WERI-Rb-1 (cell line): Measurements from ENCODE around the gene WNT2B.

Experiments
- DNase-seq: peaks from one replicate; pipeline ENCODE4 v3.0.0-alpha.2; 2020
- H3K27ac ChIP-seq: fragments of 250-450 bp; sonication (Bioruptor Pico); 2 replicates; pipeline ENCODE4 v1.5.1; 2020; ENCODE audit warnings: mild to moderate bottlenecking, moderate library complexity
- H3K27me3 ChIP-seq: fragments of 250-450 bp; sonication (Bioruptor Pico); 2 replicates; pipeline ENCODE4 v1.5.1; 2021; ENCODE audit warnings: mild to moderate bottlenecking, low read depth, moderate library complexity; ENCODE audit not compliant: insufficient read depth, severe bottlenecking
- H3K36me3 ChIP-seq: fragments of 250-450 bp; sonication (Bioruptor Pico); 2 replicates; pipeline ENCODE4 v1.5.1; 2020; ENCODE audit warnings: mild to moderate bottlenecking, moderate library complexity
- H3K4me3 ChIP-seq: 2 replicates; pipeline ENCODE4 v1.5.1; 2011; ENCODE audit warnings: low read depth, mild to moderate bottlenecking, control low read depth, low read length
- H3K9me3 ChIP-seq: fragments of 250-450 bp; sonication (Bioruptor Pico); 2 replicates; pipeline ENCODE4 v1.5.1; 2021; ENCODE audit warnings: mild to moderate bottlenecking, moderate library complexity; ENCODE audit not compliant: severe bottlenecking
- TF ChIP-seq, protein P1 (sequence below): IDR thresholded peaks from 2 replicates; pipeline ENCODE4 v1.5.1; 2011; ENCODE audit warnings: low read depth, mild to moderate bottlenecking, control low read depth, inconsistent platforms, low read length

Gene WNT2B

DNA sequence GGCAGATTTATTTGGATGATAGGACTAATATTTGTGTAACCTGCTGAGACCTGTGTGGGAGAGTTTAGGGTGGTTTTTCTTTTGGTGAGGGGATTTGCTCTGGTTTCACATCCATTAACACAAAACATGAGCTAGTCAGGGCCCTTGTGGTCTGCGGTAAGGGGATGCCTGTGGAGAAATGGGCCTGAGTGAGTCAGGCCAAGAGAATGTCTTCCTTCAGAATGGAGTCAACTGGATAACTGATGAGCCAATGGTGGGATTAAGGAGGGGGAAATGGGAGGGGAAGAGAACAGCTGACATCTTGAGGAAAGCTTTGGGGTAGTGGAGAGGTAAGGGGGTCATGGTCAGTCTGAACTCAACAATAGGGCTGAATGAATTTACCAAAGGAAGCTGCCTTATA, 13.9 kb downstream of the WNT2B start:
- TF ChIP-seq, protein P1, sequence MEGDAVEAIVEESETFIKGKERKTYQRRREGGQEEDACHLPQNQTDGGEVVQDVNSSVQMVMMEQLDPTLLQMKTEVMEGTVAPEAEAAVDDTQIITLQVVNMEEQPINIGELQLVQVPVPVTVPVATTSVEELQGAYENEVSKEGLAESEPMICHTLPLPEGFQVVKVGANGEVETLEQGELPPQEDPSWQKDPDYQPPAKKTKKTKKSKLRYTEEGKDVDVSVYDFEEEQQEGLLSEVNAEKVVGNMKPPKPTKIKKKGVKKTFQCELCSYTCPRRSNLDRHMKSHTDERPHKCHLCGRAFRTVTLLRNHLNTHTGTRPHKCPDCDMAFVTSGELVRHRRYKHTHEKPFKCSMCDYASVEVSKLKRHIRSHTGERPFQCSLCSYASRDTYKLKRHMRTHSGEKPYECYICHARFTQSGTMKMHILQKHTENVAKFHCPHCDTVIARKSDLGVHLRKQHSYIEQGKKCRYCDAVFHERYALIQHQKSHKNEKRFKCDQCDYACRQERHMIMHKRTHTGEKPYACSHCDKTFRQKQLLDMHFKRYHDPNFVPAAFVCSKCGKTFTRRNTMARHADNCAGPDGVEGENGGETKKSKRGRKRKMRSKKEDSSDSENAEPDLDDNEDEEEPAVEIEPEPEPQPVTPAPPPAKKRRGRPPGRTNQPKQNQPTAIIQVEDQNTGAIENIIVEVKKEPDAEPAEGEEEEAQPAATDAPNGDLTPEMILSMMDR, result no peak
- Histone ChIP-seq H3K36me3 (peaks cover 7% of the 10 kb centered on the region; the same call in 1 of the 2 replicates), H3K4me3 (no peak overlapping the region), H3K27me3 (no peaks in the 10 kb centered on the region), H3K9me3 (no peaks in the 10 kb centered on the region), H3K27ac (no peak overlapping the region)
- no peak for DNase-seq

DNA sequence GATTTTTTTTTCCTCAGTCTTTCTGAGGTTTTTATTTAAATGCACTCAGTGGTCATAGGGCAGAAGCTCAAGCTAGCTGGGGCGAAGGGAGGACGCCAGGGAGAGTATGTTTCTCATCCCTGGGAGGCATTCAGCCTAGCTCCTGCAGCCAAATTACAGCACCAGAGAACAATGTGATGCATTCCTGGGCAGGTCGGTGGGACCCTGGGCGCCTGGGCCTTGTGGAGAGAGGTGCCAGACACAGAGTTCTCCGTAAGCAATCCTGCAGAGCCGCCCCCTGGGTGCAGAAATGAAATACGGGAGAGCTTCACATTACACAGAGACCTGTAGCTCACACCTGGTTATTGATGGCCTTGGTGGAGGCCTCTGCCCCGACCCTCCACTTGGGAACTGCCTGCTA, 15.5 kb downstream of the WNT2B start:
- H3K9me3 ChIP-seq, result no peaks in the 10 kb centered on the region
- TF ChIP-seq, protein P1, result no peak
- DNase-seq, result no peak
- no peaks in the 10 kb centered on the region for H3K27me3 ChIP-seq
- H3K4me3 ChIP-seq, result no peak overlapping the region
- H3K36me3 ChIP-seq, result peaks cover 13% of the 10 kb centered on the region
- no peak overlapping the region for H3K27ac ChIP-seq

DNA sequence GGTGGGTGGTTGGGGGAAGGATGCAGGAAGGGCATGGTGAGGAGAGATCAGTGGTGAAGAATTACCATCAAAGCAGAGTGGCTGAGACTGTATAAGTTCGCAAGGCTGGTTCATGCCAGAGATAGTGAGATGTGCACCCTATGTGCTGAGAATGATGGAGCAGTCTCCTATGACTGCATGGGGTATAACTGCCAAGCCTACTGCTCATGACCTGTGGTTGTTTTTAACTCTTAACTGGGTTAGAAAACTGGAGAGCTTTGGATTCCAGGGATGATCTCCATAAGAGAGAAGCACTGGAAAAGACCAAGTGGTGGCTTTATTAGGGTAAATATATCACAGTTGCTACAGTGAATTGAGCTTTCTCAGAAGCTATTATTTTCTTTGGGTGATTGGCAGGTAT, 16.2 kb downstream of the WNT2B start:
- TF ChIP-seq, protein P1, result no peak
- Histone ChIP-seq H3K9me3 (no peaks in the 10 kb centered on the region), H3K4me3 (no peak overlapping the region), H3K27me3 (no peaks in the 10 kb centered on the region), H3K36me3 (peaks cover 13% of the 10 kb centered on the region), H3K27ac (no peak overlapping the region)
- DNase-seq, result no peak

DNA sequence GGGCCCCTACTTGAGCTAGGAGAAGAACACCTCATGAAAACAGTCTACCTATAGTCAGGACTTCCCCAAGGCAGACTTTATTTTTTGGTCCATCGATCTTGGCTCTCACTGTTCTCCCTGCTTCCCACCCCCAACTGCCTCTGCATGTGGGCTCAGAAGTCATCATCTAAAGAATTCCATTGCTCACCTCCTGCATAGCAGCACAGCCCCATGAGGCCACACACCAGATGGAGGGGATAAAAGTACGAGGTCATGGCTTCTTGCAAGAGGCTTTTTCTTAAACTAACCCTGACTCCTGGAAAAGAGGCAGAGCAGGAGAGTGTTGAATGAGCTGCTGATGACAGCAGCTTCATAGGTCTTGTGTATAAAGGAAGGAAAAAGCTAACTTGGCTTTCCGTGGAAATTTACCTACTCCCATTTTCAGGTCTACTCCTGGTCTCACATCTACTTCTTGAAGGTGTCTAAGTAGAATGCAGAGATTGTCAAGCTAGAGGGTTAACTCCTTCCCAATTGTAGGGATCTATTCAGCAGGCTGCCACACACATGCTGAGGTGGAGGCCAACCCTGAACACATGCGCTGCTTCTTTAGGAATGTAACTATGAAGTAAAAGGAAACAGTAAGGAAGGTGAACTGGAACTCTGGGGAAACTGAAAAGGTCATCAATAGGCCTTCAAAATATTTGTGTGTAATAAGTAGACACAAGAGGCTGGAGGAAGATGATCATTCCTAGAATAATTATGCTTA, 18.7 kb downstream of the WNT2B start:
- Histone ChIP-seq H3K4me3 (no peak overlapping the region), H3K9me3 (no peaks in the 10 kb centered on the region), H3K36me3 (peaks cover 13% of the 10 kb centered on the region), H3K27me3 (no peaks in the 10 kb centered on the region), H3K27ac (no peak overlapping the region)
- no peak for DNase-seq
- TF ChIP-seq, protein P1, result no peak

DNA sequence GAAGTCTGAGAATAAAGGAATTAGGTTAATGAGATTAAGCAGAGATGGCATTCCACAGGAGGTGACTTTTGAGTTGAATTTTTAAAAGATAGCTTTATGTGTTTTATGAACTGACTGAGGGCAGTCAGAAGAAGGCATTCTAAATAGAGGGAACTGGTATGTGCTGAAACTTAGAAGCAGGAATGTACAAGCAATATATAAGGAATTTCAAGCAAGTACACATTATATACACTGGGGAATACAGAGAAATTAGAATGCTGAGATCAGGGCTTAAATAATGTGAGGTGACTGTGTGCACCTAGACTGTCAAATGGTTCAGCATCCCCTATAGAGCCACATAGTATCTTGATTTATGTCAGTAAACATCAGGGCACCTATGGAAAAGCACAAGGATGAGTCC, 19.3 kb downstream of the WNT2B start:
- Histone ChIP-seq H3K4me3 (no peak overlapping the region), H3K27me3 (no peaks in the 10 kb centered on the region), H3K9me3 (no peaks in the 10 kb centered on the region), H3K36me3 (peaks cover 13% of the 10 kb centered on the region), H3K27ac (no peak overlapping the region)
- no peak for DNase-seq
- TF ChIP-seq, protein P1, result no peak

DNA sequence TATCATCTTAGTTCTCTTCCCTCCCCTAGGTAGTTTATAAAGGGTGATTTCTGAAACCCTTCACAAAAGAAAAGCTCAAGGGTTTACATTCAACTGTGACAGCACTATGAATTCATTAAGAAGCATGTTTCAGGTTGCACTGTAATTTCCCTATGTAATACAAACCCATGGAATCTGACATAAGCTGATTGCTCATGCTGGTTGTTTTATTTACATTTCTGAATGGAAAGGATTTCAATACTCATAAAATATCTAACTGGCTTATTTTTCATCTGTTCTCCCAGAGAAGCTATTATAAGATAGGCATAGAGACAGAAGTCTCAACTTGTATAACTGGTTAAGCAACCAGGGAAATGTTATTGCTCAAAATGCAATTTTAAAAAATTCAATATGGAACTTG, 20.5 kb downstream of the WNT2B start:
- DNase-seq, result no peak
- TF ChIP-seq, protein P1, result no peak
- no peaks in the 10 kb centered on the region for H3K27me3 ChIP-seq
- no peak overlapping the region for H3K27ac ChIP-seq
- H3K4me3 ChIP-seq, result no peak overlapping the region
- H3K36me3 ChIP-seq, result peaks cover 13% of the 10 kb centered on the region
- H3K9me3 ChIP-seq, result no peaks in the 10 kb centered on the region
